ENCODE data around the gene TCAF1. TPM values are rescaled to one million over a fixed set of nuclear protein-coding genes. Genes with fewer than 3 reads are reported as not detected.

The TCAF1 gene
- total and polyA plus RNA-seq, 2 of the 4 experiments (the other 2 are of a cell fraction) = 39.3 to 91.8 TPM

DNA sequence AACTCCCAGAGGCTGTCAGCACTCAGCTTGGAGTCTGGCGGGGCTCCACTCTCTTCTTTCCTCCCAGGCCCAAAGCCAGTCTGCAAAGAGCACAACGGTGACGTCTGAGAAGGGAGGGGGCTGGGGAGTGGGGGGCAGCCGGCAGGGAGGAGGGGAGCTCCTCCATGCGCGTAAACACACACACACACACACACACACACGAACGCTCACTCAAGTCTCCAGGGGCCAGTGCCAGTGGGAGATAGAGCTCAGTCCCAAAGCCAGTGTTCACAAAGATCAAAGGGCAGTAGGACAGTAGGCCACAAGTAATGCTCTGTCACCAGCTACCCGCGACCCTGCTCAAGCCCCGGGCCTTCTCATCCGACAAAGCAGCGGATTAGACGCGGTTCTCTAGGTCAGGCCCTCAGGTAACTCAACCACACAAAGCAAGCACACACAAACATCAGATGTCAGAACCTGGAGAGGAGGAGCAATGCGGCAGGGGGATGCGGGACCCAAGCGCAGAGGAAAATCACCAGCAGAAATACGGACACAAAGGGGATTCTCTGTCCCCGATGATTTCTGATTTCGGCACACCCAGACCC is 19.9 kb downstream of the TCAF1 start:
- in situ Hi-C loops (cut with MboI; ENCODE audit: low sequenced_read_pairs) (loop anchor here (25.0 kb wide), 1 partner anchor 1320 kb away; no protein-coding TSS in a partner anchor), intact Hi-C loops (cut with micrococcal nuclease) (loop anchor here (10.0 kb wide), 1 partner anchor 133 kb away; no protein-coding TSS in a partner anchor), dilution Hi-C loops (cut with HindIII; ENCODE audit: low sequenced_read_pairs, unreplicated experiment) (no loop called here)
- Histone ChIP-seq H3K18ac (ENCODE audit: low read depth, low read length) (peak overlapping the region; percentile 19; the same call in 1 of the 2 replicates), H3K4me3 (ENCODE audit: insufficient read depth, low read depth, low read length) (peak overlapping the region; percentile 71), H2AK5ac (ENCODE audit: low read depth, low read length) (peak overlapping the region; percentile 1; the same call in 1 of the 2 replicates), H3K79me1 (ENCODE audit: low read depth in 1 of 2, low read length in 2 of 2) (peaks cover 31 to 67% of the 10 kb centered on the region in 2 experiments), H3K36me3 (ENCODE audit: control insufficient read depth, insufficient read depth, low read length) (0 out of 2 replicates have a peak, but pooled peaks cover 1% of the 10 kb centered on the region), H3K9ac (ENCODE audit: low read depth, low read length) (peak overlapping the region; percentile 56), H3K4ac (ENCODE audit: low read depth, low read length) (peak overlapping the region; percentile 34; the same call in 1 of the 2 replicates), H2BK20ac (ENCODE audit: low read depth, low read length) (no peak overlapping the region), H2BK5ac (ENCODE audit: low read depth, low read length, poor library complexity, severe bottlenecking) (no peak overlapping the region), H4K8ac (ENCODE audit: low read depth in 2 of 2, low read length in 2 of 2) (peak overlapping the region in 1 of 2 experiments; percentile 7; a peak in 1 of 4 replicates), H3K23ac (ENCODE audit: low read depth, low read length) (peak overlapping the region; percentile 1; the same call in 1 of the 2 replicates), H3K27me3 (ENCODE audit: control insufficient read depth, insufficient read depth, low read length) (no peaks in the 10 kb centered on the region), H3K14ac (replicated peaks; ENCODE audit: low read depth, low read length) (peak overlapping the region; percentile 70), H3K56ac (ENCODE audit: extremely low read depth, insufficient read depth, low read length) (no peak overlapping the region; the same call in 1 of the 2 replicates), H2AFZ (replicated peaks; ENCODE audit: low read length, poor library complexity) (peak overlapping the region; percentile 92), H3K9me3 (ENCODE audit: control insufficient read depth, insufficient read depth, low read length) (no peaks in the 10 kb centered on the region), H2AK9ac (replicated peaks; ENCODE audit: low read depth, low read length, poor library complexity) (peak overlapping the region; percentile 53), H3K27ac (ENCODE audit: insufficient read depth, low read length) (peak overlapping the region; percentile 47), H2BK120ac (ENCODE audit: low read depth, low read length) (no peak overlapping the region), H3K9me1 (ENCODE audit: insufficient read depth, low read length) (peaks cover 5% of the 10 kb centered on the region; the same call in 1 of the 2 replicates), H4K91ac (ENCODE audit: insufficient read depth, low read depth, low read length) (peak overlapping the region; percentile 28; the same call in 1 of the 2 replicates), H4K5ac (ENCODE audit: low read depth, low read length) (no peak overlapping the region), H3K4me2 (ENCODE audit: low read depth, low read length) (peak overlapping the region; percentile 96), H4K20me1 (ENCODE audit: insufficient read depth, low read length) (peaks cover under 1% of the 10 kb centered on the region), H3K4me1 (ENCODE audit: control insufficient read depth, insufficient read depth, low read length) (peaks cover 9% of the 10 kb centered on the region), H2BK15ac (ENCODE audit: low read depth, low read length) (no peak overlapping the region)
- peak; percentile 65; the same call in 1 of the 2 replicates for TF ChIP-seq MAZ (IDR thresholded peaks at IDR 0.05; ENCODE audit: borderline replicate concordance, low read depth, low read length)
- no peak for TF ChIP-seq RCOR1 (IDR thresholded peaks at IDR 0.05; ENCODE audit: insufficient replicate concordance, low read length)
- TF ChIP-seq RFX5 (IDR thresholded peaks at IDR 0.05; ENCODE audit: low read depth, low read length) = no peak
- no peak for TF ChIP-seq RAD21 (IDR thresholded peaks at IDR 0.05; ENCODE audit: low read length)
- ChIA-PET CTCF (interaction anchor here (1.2 kb wide), 1 partner anchor 18 kb away, joined by 3 read pairs; no protein-coding TSS in a partner anchor), POLR2A (ENCODE audit: unreplicated experiment) (no interaction called here)
- BruUV-seq (replicated peaks) = no TSS peak
- WGBS, 2 experiments (ENCODE audit: extremely low coverage in 2 of 2, insufficient read length in 1 of 2) = no CpG with 5 or more reads among the region's 21 CpGs
- peak; percentile 19 for ATAC-seq (ENCODE audit: low read depth)
- peak; percentile 59 for DNase-seq
